Astrocyte of the cerebellum (primary cell): ENCODE results near the gene KCNN4.

Experiments used
- DNase-seq: peaks from one replicate; pipeline ENCODE4 v3.0.0-alpha.2; 2011; ENCODE audit warnings: low read depth
- H3K4me3 ChIP-seq: 2 replicates; pipeline ENCODE4 v1.5.1; 2011; ENCODE audit warnings: mild to moderate bottlenecking, low read depth, low read length, moderate library complexity
- CTCF ChIP-seq: IDR thresholded peaks from 2 replicates; pipeline ENCODE4 v1.5.1; 2012; ENCODE audit warnings: low read length, low read depth, moderate library complexity, mild to moderate bottlenecking; ENCODE audit errors: missing control alignments
- in situ Hi-C: cut with HindIII; loops from 2 replicates; pipeline ENCODE4 v1.10.0; 2017; ENCODE audit warnings: low sequenced_read_pairs

The KCNN4 gene

GRCh38 chr19:43755256-43755801 is 25.4 kb downstream of the KCNN4 start:
- no peak for DNase-seq
- no peak for TF ChIP-seq CTCF
- H3K4me3 ChIP-seq, result peak overlapping the region; percentile 78
- in situ Hi-C loops, result no loop called here

- peak; percentile 94 for DNase-seq
- no peak for TF ChIP-seq CTCF
- H3K4me3 ChIP-seq, result peak within 1 kb of the TSS; percentile 78
- in situ Hi-C loops, result no loop called here
Observed at GRCh38 chr19:43754503-43755255, 26.1 kb downstream of the KCNN4 start, which contains the start of gene SMG9. TSS of gene SMG9 (minus strand) at chr19:43754962. CDS start at chr19:43750741, 4,221 bp downstream.

GRCh38 chr19:43754253-43754502 is 26.6 kb downstream of the KCNN4 start:
- no peak for TF ChIP-seq CTCF
- no peak for DNase-seq
- in situ Hi-C loops, result no loop called here
- peak overlapping the region; percentile 78 for H3K4me3 ChIP-seq

GRCh38 chr19:43752287-43752875 is 28.4 kb downstream of the KCNN4 start:
- in situ Hi-C loops, result no loop called here
- DNase-seq, result no peak
- TF ChIP-seq CTCF, result no peak
- no peak overlapping the region for H3K4me3 ChIP-seq

- DNase-seq, result no peak
- H3K4me3 ChIP-seq, result no peak overlapping the region
- TF ChIP-seq CTCF, result no peak
- in situ Hi-C loops, result no loop called here
Observed at GRCh38 chr19:43751466-43752220, 29.1 kb downstream of the KCNN4 start.

GRCh38 chr19:43749898-43750297 is 30.9 kb downstream of the KCNN4 start:
- DNase-seq, result no peak
- no peak overlapping the region for H3K4me3 ChIP-seq
- in situ Hi-C loops, result no loop called here
- TF ChIP-seq CTCF, result no peak
